Liver (tissue), 9 donors: ENCODE results near the gene ASPSCR1. TPM values are rescaled to one million over a fixed set of nuclear protein-coding genes. Genes with fewer than 3 reads are reported as not detected.

Source experiments
- DNase-seq: peaks from one replicate; pipeline ENCODE4 v3.0.0-alpha.2; 2017; ENCODE audit warnings: low spot score
- H3K27ac ChIP-seq, 2 donors: one replicate each; pipeline ENCODE4 v1.7.0; 2013; ENCODE audit warnings: inconsistent platforms in 2 of 2, low read length in 2 of 2, control low read depth in 1 of 2, low read depth in 1 of 2, mild to moderate bottlenecking in 1 of 2
- H3K27me3 ChIP-seq, 4 donors: one replicate each; pipeline versions ENCODE4 v1.6.1 to v1.7.0; 2013; ENCODE audit warnings: low read length in 3 of 4, inconsistent platforms in 1 of 4, mild to moderate bottlenecking in 1 of 4, moderate library complexity in 1 of 4; ENCODE audit not compliant: control insufficient read depth in 4 of 4, insufficient read depth in 4 of 4
- H3K36me3 ChIP-seq, 4 donors: one replicate each; pipeline versions ENCODE4 v1.6.1 to v1.7.0; 2013; ENCODE audit warnings: low read length in 3 of 4, mild to moderate bottlenecking in 3 of 4, low read depth in 1 of 4, moderate library complexity in 1 of 4; ENCODE audit not compliant: control insufficient read depth in 4 of 4, insufficient read depth in 3 of 4
- H3K4me1 ChIP-seq, 4 donors: one replicate each; pipeline versions ENCODE4 v1.6.1 to v1.7.0; 2013; ENCODE audit warnings: low read length in 3 of 4, mild to moderate bottlenecking in 3 of 4, moderate library complexity in 1 of 4; ENCODE audit not compliant: control insufficient read depth in 4 of 4, insufficient read depth in 4 of 4
- H3K4me3 ChIP-seq, 3 donors: one replicate each; pipeline versions ENCODE4 v1.6.1 to v1.7.0; 2013; ENCODE audit warnings: low read length in 3 of 3, control low read depth in 1 of 3, low read depth in 1 of 3, mild to moderate bottlenecking in 1 of 3
- H3K9ac ChIP-seq, 2 donors: one replicate each; pipeline ENCODE4 v1.7.0; 2013; ENCODE audit warnings: low read length in 2 of 2, mild to moderate bottlenecking in 2 of 2, moderate library complexity in 2 of 2, control low read depth in 1 of 2, low read depth in 1 of 2
- H3K9me3 ChIP-seq, 4 donors: one replicate each; pipeline versions ENCODE4 v1.6.1 to v1.7.0; 2013; ENCODE audit warnings: low read length in 3 of 4; ENCODE audit not compliant: control insufficient read depth in 4 of 4
- EGR1 ChIP-seq, 2 donors: IDR thresholded peaks; 2 replicates each; pipeline ENCODE4 v1.6.1; 2016 to 2018; ENCODE audit warnings: antibody characterized with exemption in 2 of 2, low read depth in 2 of 2
- FOXA1 ChIP-seq: IDR thresholded peaks from 2 replicates; pipeline ENCODE4 v1.6.1; 2016; ENCODE audit warnings: antibody characterized with exemption
- FOXA2 ChIP-seq: IDR thresholded peaks from 2 replicates; pipeline ENCODE4 v1.6.1; 2016; ENCODE audit warnings: antibody characterized with exemption
- GABPA ChIP-seq, 2 donors: IDR thresholded peaks in 1 of 2; conservative IDR thresholded peaks in 1 of 2; 2 replicates each; pipeline ENCODE4 v1.6.1; 2016; ENCODE audit warnings: antibody characterized with exemption in 2 of 2, mild to moderate bottlenecking in 1 of 2, moderate library complexity in 1 of 2
- HNF4A ChIP-seq, 2 donors: conservative IDR thresholded peaks; 2 replicates each; pipeline ENCODE4 v1.6.1; 2016; ENCODE audit warnings: antibody characterized with exemption in 2 of 2, mild to moderate bottlenecking in 2 of 2
- HNF4G ChIP-seq: IDR thresholded peaks from 2 replicates; pipeline ENCODE4 v1.6.1; 2016; ENCODE audit warnings: antibody characterized with exemption
- NR2F2 ChIP-seq: IDR thresholded peaks from 2 replicates; pipeline ENCODE4 v1.6.1; 2016; ENCODE audit warnings: antibody characterized with exemption
- RAD21 ChIP-seq, 2 donors: IDR thresholded peaks; 2 replicates each; pipeline ENCODE4 v1.6.1; 2016; ENCODE audit warnings: antibody characterized with exemption in 2 of 2, mild to moderate bottlenecking in 2 of 2
- RXRA ChIP-seq, 2 donors: IDR thresholded peaks; 2 replicates each; pipeline ENCODE4 v1.6.1; 2017 to 2018; ENCODE audit warnings: antibody characterized with exemption in 2 of 2, mild to moderate bottlenecking in 1 of 2
- YY1 ChIP-seq: IDR thresholded peaks from 2 replicates; pipeline ENCODE4 v1.6.1; 2016; ENCODE audit warnings: antibody characterized with exemption, mild to moderate bottlenecking
- WGBS: extraction: QIAGEN DNeasy Blood & Tissue Kit; methylation state at CpG from one replicate; pipeline ENCODE4 v1.1.7; 2013; 5-methylcytosine and 5-hydroxymethylcytosine counted together
- polyA plus RNA-seq, 2 donors: library from polyadenylated mRNA; stranded (reverse) in 1 of 2; unstranded in 1 of 2; fragments of 200-250 nt in 1 of 2; fragments of >200 nt in 1 of 2; fragmentation: Nextera tagmentation in 1 of 2; extraction: Ambion mirVana in 1 of 2; gene quantifications; one replicate each; pipeline versions ENCODE4 v1.2.1 to v1.2.3, GENCODE V29; 2013 to 2015
- total RNA-seq, 2 donors: library from RNA; depleted of rRNA; stranded (reverse); fragments of >200 nt; gene quantifications; one replicate each; pipeline ENCODE4 v1.2.3, GENCODE V29; 2014
- TF ChIP-seq, protein P1 (sequence below): IDR thresholded peaks from 2 replicates; pipeline ENCODE4 v1.6.1; 2016; ENCODE audit warnings: antibody characterized with exemption
- TF ChIP-seq, protein P2 (sequence below): IDR thresholded peaks from 2 replicates; pipeline ENCODE4 v1.6.1; 2016; ENCODE audit warnings: antibody characterized with exemption
- TF ChIP-seq, protein P3 (sequence below): fragments of 150-350 bp; IDR thresholded peaks from 2 replicates; pipeline ENCODE4 v1.5.1; 2017; ENCODE audit warnings: improper control_type of control experiment, low read depth, low read length; ENCODE audit not compliant: missing input control
- donor health status: healthy.
- donor health status: healthy.
- donor health status: healthy.
- donor health status: healthy.
- donor health status: healthy.

ASPSCR1 gene
- total and polyA plus RNA-seq, 4 donors = 17.8 to 26.2 (median 20.4) TPM

DNA sequence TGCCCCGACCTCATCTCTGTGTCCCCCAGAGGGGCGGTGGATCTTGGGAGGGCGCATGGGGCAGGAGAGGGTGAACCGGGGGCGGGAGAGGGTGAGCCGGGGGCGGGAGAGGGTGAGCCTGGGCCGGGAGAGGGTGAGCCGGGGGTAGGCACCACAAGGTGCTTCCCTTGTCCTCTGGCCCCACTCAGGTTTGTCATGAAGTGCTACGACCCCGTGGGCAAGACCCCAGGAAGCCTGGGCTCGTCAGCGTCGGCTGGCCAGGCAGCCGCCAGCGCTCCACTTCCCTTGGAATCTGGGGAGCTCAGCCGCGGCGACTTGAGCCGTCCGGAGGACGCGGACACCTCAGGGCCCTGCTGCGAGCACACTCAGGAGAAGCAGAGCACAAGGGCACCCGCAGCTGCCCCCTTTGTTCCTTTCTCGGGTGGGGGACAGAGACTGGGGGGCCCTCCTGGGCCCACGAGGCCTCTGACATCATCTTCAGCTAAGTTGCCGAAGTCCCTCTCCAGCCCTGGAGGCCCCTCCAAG, 18.9 kb downstream of the ASPSCR1 start:
- DNase-seq = no peak
- Histone ChIP-seq H3K4me3 (no peak overlapping the region), H3K27me3 (no peaks in the 10 kb centered on the region), H3K4me1 (peaks cover 15 to 41% (median 28%) of the 10 kb centered on the region in 4 donors), H3K9me3 (no peaks in the 10 kb centered on the region), H3K27ac (no peak overlapping the region), H3K9ac (no peak overlapping the region), H3K36me3 (peaks cover 0 to 3% (median under 1%) of the 10 kb centered on the region in 4 donors)
- TF ChIP-seq RXRA (IDR thresholded peaks at IDR 0.05) = no peak
- TF ChIP-seq FOXA1 = no peak
- 95% methylated on average over 28 of the region's 28 CpGs for WGBS

DNA sequence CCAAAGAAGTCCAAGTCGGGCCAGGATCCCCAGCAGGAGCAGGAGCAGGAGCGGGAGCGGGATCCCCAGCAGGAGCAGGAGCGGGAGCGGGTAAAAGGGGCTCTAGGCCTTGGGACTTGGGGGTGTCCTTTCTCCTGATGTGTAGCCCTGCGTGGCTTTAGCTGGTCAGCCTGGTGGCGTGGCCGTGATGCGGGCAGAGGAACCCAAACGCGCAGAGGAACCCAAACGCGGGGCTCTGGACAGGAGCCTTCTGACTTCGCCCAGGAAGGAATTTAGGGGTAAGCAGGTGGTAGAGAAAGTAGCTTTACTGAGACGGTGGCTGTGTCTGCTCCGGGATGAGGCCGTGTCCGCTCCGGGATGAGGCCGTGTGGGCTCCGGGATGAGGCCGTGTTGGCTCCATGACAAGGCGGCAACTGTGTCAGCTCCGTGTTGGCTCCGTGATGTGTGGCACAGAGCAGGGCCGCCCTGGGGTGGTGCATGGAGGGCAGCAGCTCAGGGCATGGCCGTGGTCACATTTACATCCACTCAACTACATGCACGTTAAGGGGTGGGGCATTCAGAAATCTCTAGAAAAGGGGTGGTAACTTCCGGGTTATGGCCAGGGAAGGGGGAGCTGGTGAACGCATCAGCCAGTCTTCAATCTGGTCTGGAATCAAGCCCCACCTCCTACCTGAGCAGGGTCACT, 19.5 kb downstream of the ASPSCR1 start:
- H3K36me3 ChIP-seq = peaks cover 0 to 3% (median under 1%) of the 10 kb centered on the region in 4 donors
- H3K4me3 ChIP-seq = no peak overlapping the region
- 96% methylated on average over 30 of the region's 30 CpGs for WGBS
- H3K9ac ChIP-seq = no peak overlapping the region
- no peaks in the 10 kb centered on the region for H3K9me3 ChIP-seq
- no peaks in the 10 kb centered on the region for H3K27me3 ChIP-seq
- H3K4me1 ChIP-seq = peaks cover 13 to 36% (median 25%) of the 10 kb centered on the region in 4 donors
- TF ChIP-seq FOXA1 = no peak
- no peak for TF ChIP-seq HNF4G
- TF ChIP-seq YY1 = no peak
- TF ChIP-seq, protein P1, sequence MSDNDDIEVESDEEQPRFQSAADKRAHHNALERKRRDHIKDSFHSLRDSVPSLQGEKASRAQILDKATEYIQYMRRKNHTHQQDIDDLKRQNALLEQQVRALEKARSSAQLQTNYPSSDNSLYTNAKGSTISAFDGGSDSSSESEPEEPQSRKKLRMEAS = no peak
- TF ChIP-seq, protein P2, sequence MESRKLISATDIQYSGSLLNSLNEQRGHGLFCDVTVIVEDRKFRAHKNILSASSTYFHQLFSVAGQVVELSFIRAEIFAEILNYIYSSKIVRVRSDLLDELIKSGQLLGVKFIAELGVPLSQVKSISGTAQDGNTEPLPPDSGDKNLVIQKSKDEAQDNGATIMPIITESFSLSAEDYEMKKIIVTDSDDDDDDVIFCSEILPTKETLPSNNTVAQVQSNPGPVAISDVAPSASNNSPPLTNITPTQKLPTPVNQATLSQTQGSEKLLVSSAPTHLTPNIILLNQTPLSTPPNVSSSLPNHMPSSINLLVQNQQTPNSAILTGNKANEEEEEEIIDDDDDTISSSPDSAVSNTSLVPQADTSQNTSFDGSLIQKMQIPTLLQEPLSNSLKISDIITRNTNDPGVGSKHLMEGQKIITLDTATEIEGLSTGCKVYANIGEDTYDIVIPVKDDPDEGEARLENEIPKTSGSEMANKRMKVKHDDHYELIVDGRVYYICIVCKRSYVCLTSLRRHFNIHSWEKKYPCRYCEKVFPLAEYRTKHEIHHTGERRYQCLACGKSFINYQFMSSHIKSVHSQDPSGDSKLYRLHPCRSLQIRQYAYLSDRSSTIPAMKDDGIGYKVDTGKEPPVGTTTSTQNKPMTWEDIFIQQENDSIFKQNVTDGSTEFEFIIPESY = no peak
- TF ChIP-seq NR2F2 = no peak
- no peak for TF ChIP-seq RAD21 (IDR thresholded peaks at IDR 0.05)
- TF ChIP-seq RXRA (IDR thresholded peaks at IDR 0.05) = no peak
- DNase-seq = no peak
- no peak overlapping the region for H3K27ac ChIP-seq

DNA sequence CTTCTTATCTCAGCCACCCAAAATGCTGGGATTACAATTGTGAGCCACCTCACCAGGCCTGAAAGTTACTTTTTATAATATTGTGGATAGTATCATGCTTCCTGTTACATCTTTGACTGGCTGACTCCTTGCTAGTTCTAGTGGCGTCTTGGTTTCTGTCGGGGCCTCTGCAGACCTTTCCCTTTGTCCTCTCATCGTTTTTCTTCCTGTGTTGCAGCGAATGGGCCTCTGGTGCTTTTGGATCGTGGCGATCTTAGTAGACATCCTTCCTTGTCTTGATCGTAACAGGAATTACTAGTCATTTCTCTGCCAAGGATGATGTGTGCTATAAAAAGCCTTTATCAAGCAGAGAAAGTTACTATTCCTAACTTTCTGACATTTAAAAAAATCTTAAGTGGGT, 20.8 kb downstream of the ASPSCR1 start:
- Histone ChIP-seq H3K27ac (no peak overlapping the region), H3K4me3 (no peak overlapping the region), H3K9ac (no peak overlapping the region), H3K4me1 (peaks cover 6 to 25% (median 17%) of the 10 kb centered on the region in 4 donors), H3K27me3 (no peaks in the 10 kb centered on the region), H3K9me3 (no peaks in the 10 kb centered on the region), H3K36me3 (peaks cover 0 to 3% (median under 1%) of the 10 kb centered on the region in 4 donors)
- WGBS = 86% methylated on average over 7 of the region's 7 CpGs
- DNase-seq = no peak
- TF ChIP-seq FOXA2 (no peak), FOXA1 (no peak), NR2F2 (no peak), EGR1 (IDR thresholded peaks at IDR 0.05; ENCODE audit: low read depth in 2 of 2) (no peak), RXRA (IDR thresholded peaks at IDR 0.05) (no peak), RAD21 (IDR thresholded peaks at IDR 0.05) (no peak), GABPA (IDR thresholded peaks at IDR 0.05 in 1 of 2, conservative IDR thresholded peaks at IDR 0.05 in 1 of 2) (no peak), HNF4A (conservative IDR thresholded peaks at IDR 0.05) (no peak), HNF4G (no peak)
- TF ChIP-seq, protein P3, sequence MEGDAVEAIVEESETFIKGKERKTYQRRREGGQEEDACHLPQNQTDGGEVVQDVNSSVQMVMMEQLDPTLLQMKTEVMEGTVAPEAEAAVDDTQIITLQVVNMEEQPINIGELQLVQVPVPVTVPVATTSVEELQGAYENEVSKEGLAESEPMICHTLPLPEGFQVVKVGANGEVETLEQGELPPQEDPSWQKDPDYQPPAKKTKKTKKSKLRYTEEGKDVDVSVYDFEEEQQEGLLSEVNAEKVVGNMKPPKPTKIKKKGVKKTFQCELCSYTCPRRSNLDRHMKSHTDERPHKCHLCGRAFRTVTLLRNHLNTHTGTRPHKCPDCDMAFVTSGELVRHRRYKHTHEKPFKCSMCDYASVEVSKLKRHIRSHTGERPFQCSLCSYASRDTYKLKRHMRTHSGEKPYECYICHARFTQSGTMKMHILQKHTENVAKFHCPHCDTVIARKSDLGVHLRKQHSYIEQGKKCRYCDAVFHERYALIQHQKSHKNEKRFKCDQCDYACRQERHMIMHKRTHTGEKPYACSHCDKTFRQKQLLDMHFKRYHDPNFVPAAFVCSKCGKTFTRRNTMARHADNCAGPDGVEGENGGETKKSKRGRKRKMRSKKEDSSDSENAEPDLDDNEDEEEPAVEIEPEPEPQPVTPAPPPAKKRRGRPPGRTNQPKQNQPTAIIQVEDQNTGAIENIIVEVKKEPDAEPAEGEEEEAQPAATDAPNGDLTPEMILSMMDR = no peak
